Left cardiac atrium (tissue), 4 donors: ENCODE data around the gene CST1. TPM values are rescaled to one million over a fixed set of nuclear protein-coding genes. Genes with fewer than 3 reads are reported as not detected.
"Not testable (repeated sequence)": the region's sequence is repeated elsewhere in the genome, so short reads cannot be mapped to it uniquely, and the experiment has no call there.

Source experiments
- ATAC-seq, 2 donors: fragments of 200-7000 bp; cut with Tn5 transposase; one replicate each; pipeline ENCODE4 v1.9.1; 2020; ENCODE audit warnings: mild to moderate bottlenecking in 2 of 2, moderate library complexity in 2 of 2
- DNase-seq: peaks from one replicate; pipeline ENCODE4 v3.0.0-alpha.2; 2020
- intact Hi-C, 2 donors: fragments of 100-400 bp; cut with DNase I; formaldehyde crosslinking; loops; one replicate each; pipeline versions ENCODE4 v1.14.1 to v1.15.1; 2022 to 2023
- long read RNA-seq: library from polyadenylated mRNA; unstranded; transcript quantifications from one replicate; pipeline ENCODE4 v2.0.0, GENCODE V29; 2021
- total RNA-seq, 2 donors: library from RNA; stranded (reverse); fragmentation: NEBNext Ultra II Directional; extraction: Animal tissue kit (Norgen Biotek cat#: 25700); gene quantifications; one replicate each; pipeline ENCODE4 v1.2.1, GENCODE V29; 2021
- donor health status: DM: no; HTN: yes; CAD: no.
- donor health status: DM: no; HTN: yes; CAD: no; lungs with severe emphysema.
- donor health status: DM: yes; HTN: yes; CAD: no.
- donor health status: Dilated cardiomyopathy.

Gene CST1, protein sequence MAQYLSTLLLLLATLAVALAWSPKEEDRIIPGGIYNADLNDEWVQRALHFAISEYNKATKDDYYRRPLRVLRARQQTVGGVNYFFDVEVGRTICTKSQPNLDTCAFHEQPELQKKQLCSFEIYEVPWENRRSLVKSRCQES
- not detected for total RNA-seq
- long read RNA-seq = 0 reads

DNA sequence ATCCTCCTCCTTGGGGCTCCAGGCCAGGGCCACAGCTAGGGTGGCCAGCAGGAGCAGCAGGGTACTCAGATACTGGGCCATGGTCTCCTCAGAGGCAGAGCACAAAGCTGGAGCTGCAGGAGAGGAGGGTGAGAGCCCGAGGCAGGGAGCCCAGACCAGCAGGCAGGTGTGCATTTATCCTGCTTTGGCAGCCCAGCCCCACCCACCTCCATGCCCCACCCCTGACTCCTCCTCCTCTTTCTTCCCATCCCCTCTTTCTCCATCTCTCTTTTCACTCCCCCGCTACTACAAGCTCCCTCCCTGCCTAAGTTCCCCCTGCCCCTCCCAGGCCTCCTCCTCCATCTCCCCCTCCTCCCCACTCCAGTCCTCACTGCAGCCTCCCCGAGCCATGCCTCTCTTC, at the start of gene CST1:
Gene CST1, minus strand, starts transcription at position 150 of the 400 bp plus-strand sequence. Its CDS starts 69 bp downstream, at position 81.
- not testable (repeated sequence) for ATAC-seq

DNA sequence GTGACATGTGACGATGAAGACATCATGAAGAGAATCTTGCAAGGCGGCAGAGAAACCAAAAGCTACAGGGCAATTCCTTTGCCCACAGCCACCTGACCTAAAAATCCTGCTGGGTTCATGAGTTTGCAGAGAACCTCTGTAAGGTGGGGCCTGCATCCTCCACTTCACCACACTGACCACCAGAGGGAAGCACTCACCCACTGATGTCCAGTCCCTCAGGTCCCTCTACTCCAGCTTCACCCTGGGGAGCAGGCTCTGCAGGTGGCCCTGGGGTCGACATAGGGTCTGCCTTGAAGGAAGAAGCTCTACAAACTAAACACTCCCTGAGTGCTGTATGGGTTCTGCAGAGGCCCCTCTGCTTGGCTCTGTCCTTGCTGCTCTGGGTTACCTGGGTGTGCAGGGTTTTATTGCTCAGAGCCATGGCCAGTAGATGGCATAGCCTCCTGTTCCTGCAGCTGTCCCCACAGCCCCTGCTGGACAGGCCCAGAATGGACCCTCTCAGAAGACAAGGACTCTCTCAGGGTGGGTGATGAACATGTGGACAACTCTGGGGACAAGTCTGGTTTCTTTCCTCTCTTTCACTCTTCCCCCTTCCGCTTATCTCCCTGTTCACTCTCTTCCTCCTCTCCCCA, 48.6 kb upstream of the CST1 start:
- intact Hi-C loops, DNase-seq: not testable (repeated sequence)
- ATAC-seq = peak; percentile 55 to 77

More for the DNA sequence above, at the start of gene CST1:
- DNase-seq, intact Hi-C loops: not testable (repeated sequence)

DNA sequence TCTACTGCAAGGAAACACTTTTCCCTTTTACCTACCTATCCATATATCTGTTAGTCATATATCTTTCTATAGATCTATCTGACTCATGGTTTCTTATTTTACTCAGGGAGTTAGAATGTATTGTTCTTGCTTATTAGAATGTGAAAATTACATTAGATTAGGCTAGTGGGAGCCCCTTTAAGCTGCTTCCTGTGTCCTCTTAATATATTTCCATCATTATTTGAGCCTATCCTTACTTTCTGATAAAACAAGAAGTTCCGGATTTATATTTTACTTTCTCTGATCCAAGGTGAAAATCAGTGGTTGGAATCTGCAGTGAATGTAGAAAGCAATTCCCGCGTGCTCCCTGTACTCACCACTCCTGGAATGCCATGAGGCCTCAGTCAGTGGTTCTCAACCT, 44.8 kb upstream of the CST1 start:
- no peak for DNase-seq
- intact Hi-C loops = no loop called here
- no peak for ATAC-seq

DNA sequence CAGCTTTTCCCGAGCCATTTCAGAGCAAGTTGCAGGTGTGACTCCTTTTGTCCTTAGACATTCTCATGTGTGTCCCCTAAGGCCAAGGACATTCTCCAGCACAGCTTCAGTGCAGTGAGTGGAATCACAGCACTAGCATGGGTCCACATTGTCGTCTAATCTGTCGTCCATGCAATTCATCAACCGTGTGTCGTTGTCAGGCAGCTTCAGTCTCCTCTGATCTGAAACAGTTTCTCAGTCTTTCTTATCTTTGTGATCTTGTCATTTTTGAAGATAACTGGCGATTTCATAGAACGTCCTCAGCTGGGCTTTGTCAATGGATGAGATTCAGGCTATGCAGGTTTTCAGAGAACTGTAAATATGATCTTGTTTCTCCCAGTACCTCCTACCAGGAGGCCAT, 44.1 kb upstream of the CST1 start:
- ATAC-seq = no peak
- DNase-seq = no peak
- intact Hi-C loops = no loop called here

DNA sequence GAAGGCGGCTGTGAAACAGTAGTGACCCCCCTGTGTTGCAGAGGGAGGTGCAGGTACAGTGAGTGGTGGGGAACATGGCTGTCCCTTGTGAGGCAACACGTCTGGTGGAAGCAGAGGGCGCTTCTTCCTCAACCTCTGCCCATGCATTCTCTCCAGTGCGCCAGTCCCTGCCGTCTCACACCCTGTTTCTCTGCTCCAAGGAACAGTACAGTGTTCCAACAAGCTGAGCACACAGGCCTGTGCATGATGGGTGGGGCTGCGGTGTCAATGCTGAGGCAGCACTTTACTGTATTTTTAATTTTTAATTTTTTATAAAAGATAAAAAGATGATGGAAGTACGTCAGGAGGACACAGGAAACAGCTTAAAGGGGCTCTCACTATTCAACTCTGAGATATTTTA, 43.3 kb upstream of the CST1 start:
- DNase-seq (no peak), ATAC-seq (no peak)
- intact Hi-C loops = no loop called here

DNA sequence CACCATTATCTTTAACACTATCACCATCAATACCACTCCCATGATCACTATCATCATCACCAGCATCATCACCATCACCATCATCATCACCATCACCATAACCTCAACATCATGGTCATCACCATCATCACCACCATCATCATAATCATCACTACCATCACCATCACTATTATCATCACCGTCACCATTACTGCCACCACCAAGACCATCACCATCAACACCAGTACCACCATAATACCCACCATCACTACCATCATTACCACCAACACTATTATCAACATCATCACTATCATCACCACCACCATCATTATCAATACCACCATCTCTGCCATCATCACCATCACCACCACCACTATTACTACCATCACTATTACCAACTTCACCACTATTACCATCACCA, 32.7 kb upstream of the CST1 start:
- DNase-seq (no peak), ATAC-seq (no peak)
- intact Hi-C loops = no loop called here

DNA sequence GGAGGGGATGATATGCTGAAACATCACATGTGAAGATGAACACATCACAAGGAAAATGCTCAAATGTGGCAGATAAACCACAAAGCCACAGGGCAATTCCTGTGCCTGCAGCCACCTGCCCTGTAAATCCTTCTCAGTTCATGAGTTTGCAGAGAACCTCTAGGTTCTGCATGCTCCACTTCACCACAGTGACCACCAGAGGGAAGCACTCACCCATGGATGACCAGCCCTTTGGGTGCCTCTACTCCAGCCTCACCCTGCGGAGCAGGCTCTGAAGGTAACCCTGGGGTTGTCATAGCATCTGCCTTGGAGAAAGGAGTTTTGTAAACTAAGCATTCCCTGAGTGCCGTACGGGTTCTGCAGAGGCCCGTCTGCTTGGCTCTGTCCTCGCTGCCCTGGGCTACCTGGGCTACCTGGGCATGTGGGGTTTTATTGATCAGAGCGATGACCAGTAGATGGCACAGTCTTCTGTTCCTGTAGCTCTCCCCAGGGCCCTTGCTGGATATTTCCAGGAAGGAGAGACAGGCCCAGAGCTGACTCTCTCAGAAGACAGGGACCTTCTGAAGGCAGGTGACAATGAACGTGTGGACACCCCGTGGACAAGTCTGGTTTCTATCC, 31.7 kb upstream of the CST1 start:
- ATAC-seq (peak; percentile 38 to 44), DNase-seq (no peak)
- intact Hi-C loops = no loop called here

DNA sequence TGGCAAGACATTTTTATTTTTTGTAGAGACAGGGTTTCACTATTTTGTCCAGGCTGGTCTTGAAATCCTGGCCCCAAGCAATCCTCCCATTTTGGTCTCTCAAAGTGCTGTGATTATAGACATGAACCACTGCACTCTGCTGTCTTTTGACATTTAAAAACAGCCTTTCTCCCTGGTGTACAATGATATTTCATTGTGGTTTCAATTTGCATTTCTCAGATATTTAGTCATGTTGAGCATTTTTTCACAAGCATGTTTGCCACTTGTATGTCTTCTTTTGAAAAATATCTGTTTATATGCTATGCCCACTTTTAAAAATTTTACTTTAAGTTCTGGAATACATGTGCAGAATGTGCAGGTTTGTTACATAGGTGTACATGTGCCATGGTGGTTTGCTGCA, 27.9 kb upstream of the CST1 start:
- ATAC-seq, DNase-seq, intact Hi-C loops: not testable (repeated sequence)

DNA sequence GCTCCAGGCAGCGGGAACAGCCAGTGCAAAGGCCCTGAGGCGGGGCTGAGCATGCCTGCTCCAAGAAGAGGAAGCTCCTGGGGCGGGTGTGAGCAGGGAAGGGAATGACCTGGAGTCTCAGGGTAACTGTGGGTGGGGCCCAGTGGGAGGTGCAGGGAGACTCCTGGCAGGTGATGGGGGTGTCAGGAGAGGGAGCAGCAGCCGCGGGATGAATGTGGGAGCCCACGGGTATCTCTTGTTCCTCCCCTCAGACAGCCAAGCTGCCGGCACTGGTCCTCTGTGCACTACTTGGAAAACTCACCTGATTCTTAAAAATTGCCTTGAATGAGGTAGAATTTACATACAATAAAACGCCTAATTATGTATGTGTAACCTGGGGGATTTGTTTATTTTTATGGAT, 26.6 kb upstream of the CST1 start:
- ATAC-seq, DNase-seq, intact Hi-C loops: not testable (repeated sequence)

DNA sequence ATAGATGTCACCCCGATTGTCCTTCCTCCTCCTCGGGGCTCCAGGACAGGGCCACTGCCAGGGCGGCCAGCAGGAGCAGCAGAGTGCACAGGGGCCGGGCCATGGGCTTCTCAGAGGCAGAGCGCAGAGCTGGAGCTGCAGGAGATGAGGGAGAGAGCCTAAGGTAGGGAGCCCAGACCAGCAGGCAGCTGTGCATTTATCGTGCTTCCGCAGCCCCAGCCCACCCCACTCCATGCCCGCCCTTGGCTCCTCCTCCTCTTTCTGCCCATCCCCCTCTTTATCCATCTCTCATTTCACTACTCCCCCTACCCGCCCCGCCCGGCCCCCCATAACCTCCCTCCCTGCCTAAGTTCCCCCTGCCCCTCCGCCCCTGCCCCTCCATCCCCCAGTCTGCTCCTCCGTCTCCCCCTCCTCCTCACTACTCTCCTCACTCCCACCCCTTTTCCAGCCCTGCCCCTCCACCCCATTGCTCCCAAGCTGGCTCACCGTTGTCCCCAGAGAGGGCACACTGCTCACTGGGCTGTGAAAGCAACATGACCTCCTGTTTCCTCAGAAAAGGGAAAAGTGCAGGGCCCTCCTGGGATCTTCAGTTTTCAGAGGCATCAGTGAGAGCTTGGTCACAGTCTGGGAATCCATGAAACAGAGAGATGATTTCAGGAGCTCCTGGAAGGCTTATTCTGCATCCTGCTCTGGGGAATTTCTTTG, 25.5 kb upstream of the CST1 start:
- intact Hi-C loops = no loop called here
- DNase-seq = no peak
- ATAC-seq = peak in 1 of 2 donors; percentile 15

DNA sequence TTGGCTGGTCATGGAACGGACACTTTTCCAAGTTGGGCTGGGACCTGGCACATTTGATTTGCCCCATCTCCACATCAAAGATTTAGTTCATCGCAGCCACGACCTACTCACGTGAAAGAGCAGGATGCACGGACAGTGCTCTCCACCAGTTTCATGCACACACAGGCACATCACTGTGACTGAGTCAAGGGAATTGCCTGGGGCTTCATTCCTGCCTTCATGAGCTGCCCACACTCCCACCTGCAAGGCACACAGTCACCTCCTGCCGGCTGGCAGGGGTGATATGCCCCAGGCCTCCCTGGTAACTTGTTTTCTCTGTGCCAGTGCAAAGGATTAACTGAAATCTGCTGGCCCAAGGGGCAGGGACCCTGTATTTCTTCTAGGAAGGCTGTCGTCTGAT, 23.3 kb upstream of the CST1 start:
- DNase-seq (no peak), ATAC-seq (no peak)
- intact Hi-C loops = no loop called here

DNA sequence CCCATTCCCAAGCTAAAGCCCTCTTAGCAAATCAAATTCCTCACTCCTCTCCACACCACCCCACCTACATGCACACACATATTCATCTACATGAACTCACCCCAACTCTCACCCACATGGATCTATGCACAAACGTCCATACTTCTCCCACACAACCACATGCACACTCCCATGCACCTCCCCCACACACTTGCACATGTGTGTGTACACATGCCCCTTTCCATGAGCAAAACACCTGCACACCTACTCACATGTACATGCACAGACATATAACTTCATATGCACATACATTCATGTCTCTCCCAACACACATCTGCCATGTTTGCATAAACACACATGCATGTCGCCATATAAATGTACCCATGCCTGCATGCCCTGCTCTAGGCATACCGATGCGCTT, 22.8 kb upstream of the CST1 start:
- ATAC-seq (no peak), DNase-seq (no peak)
- intact Hi-C loops = no loop called here

DNA sequence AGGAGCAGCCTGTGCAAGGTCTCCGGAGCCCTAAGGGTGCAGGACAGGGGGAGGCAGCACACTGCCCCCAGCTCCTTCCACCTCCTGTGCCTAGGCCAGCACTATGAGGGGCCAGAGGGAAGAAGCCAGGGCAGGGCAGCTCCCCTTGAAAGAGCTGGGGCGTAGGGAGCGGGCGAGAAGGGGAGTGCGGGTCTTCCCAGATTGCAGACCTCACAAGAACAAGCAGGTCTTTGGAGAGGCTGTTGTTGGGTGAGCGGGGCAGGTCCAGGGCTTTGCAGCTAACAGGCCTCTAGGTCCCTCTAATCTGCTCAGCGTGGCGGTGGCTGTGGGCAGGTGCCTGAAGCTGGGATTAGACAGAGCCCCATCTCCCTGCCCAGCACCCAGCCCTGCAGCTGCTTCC, 22.4 kb upstream of the CST1 start:
- intact Hi-C loops = no loop called here
- no peak for DNase-seq
- ATAC-seq = no peak

DNA sequence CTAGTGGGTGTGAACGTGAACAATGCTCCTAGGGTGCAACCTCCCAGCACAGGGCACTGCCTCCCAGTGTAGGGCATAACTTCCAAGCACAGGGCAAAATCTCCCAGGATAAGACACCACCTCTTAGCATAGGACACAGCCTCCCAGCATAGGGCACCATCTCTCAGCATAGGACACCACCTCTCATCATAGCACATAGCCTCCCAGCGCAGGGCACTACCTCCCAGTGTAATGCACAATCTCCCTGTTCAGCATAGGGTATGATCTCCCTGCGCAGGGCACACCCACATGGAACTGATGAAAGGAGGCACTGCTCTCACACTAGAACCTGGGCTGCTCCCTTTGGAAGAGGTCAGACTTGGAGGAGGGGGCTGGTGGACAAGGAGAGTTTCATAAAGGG, 21.3 kb upstream of the CST1 start:
- DNase-seq = no peak
- intact Hi-C loops = no loop called here
- ATAC-seq = no peak

DNA sequence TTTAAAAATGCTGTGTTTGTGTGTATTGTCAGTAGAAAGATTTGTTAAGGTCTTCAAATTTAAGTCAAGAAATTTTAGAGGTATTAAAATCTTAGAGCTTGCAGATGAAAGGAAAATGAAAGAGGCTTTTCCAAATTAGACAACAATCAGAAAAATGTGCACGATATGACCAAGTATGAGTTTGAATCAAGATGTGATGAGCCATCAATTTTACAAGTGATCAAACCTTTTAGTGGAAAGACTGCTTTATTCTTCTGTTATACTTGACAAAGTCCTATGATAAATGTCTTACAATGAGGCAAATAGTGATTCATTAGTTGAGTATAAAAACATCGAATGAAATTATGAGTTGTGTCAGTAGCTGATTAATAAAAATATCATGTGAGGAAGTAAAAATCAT, 19.6 kb upstream of the CST1 start:
- intact Hi-C loops = no loop called here
- ATAC-seq (no peak), DNase-seq (no peak)

DNA sequence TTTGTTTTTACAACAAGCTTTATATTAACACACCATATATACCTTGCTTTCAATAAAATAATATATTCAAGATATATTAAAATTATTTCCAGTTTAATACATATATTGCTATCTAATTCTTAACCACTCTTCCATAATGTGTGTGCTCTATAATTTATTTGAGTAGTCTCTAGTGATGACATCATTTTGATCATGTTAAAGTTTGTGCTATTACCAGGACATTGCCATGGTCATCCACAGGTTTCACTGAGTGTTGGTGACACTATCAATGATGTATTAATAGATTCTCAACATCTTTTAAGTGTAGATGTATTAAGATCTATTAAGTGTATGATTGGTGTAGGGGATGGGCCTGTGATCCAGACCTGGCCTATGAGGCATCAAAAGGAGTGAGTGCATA, 17.8 kb upstream of the CST1 start:
- intact Hi-C loops, ATAC-seq, DNase-seq: not testable (repeated sequence)

DNA sequence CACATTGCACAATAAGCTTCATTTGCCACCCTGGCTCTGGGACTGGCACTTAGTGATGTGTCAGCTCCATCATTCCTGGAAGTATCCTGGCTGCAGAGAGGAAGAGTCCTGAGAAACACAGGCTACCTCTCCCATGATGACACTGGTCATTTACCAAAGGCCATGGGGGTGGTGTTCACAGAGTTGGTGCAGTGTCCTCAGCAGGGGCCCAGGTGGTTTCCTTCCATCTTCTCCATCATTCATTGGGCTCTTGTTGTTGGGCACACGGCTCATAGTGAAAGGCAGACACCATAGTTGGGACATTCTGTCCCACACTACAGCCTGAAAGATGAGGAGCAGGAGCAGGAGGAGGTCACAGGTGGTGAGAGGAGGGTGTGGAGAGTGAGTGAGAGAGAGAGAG, 15.8 kb upstream of the CST1 start:
- no peak for DNase-seq
- intact Hi-C loops = no loop called here
- no peak for ATAC-seq

DNA sequence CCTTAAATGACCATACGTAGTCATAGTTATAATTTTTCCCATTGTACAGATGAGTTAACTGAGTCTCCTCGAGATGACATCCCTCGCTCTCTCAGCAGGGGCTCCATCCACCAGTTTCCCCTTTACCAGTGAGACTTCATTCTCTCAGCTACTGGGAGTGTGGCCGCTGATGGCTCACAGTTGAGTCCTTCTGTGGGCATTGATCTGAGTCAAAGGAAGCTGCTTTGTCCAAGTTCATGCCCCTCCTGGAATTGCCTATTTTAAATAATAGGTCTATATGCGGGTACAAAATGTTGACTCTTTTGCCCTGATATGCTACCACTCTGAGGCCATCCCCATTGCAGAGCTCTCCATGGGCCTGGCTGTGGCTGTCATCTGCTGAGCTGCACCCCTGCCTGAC, 14.8 kb upstream of the CST1 start:
- intact Hi-C loops = no loop called here
- DNase-seq (no peak), ATAC-seq (no peak)

DNA sequence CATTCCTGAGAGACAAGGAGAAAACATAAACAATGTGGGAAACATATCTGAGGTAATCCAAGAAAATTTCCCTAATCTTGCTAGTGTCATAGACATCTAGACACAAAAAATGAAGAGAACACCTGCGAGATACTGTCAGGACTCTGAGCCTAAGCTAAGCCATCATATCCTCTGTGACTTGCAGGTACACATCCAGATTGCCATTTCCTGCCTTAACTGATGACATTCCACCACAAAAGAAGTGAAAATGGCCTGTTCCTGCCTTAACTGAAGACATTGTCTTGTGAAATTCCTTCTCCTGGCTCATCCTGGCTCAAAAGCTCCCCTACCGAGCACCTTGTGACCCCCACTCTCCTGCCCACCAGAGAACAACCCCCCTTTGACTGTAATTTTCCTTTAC, 13.9 kb upstream of the CST1 start:
- ATAC-seq, DNase-seq: not testable (repeated sequence)
- intact Hi-C loops = loop anchor here in 1 of 2 donors (5.0 kb wide), 1 partner anchor 52 kb away; no protein-coding TSS in a partner anchor

DNA sequence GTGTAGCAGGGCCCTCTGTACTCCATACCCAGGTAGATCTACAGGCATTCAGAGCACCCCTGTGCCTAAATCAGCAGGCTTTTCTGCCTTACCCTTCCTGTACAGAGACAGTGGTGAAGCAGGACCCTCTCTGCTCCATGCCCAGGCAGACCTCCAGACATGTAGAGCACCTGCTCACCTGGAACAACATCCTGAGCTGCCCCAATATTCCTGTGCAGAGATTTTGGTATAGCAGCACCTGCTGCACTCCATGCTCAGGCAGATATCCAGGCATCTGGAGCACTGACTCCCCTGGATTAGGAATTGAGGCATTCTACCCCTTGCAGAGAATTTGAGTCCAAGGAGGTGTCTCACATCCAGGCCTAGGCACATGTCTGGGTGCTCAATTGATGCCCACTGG, 12.6 kb upstream of the CST1 start:
- no peak for DNase-seq
- intact Hi-C loops = loop anchor here in 1 of 2 donors (5.0 kb wide), 1 partner anchor 51 kb away; no protein-coding TSS in a partner anchor
- ATAC-seq = no peak
